Ishikawa (cell line): Measurements from ENCODE around the gene LAD1.
A peak's percentile ranks its signal among the peaks of the same experiment; 100 is the strongest.

Experiments used
- CEBPB ChIP-seq: IDR thresholded peaks from 2 replicates; pipeline ENCODE4 v1.6.1; 2012
- CREB1 ChIP-seq: IDR thresholded peaks from 2 replicates; pipeline ENCODE4 v1.6.1; 2012; ENCODE audit warnings: low read depth
- EGR1 ChIP-seq: IDR thresholded peaks from 2 replicates; pipeline ENCODE4 v1.6.1; 2012
- EP300 ChIP-seq: IDR thresholded peaks from 2 replicates; pipeline ENCODE4 v1.6.1; 2012; ENCODE audit warnings: borderline replicate concordance
- FOXM1 ChIP-seq: IDR thresholded peaks from 2 replicates; pipeline ENCODE4 v1.6.1; 2012; ENCODE audit warnings: low read depth, borderline replicate concordance
- MAX ChIP-seq: IDR thresholded peaks from 2 replicates; pipeline ENCODE4 v1.6.1; 2012
- NFIC ChIP-seq: IDR thresholded peaks from 2 replicates; pipeline ENCODE4 v1.6.1; 2012
- RAD21 ChIP-seq: IDR thresholded peaks from 2 replicates; pipeline ENCODE4 v1.6.1; 2012; ENCODE audit warnings: low read depth
- REST ChIP-seq: IDR thresholded peaks from 2 replicates; pipeline ENCODE4 v1.6.1; 2012; ENCODE audit warnings: low read depth, mild to moderate bottlenecking
- TAF1 ChIP-seq: IDR thresholded peaks from 2 replicates; pipeline ENCODE4 v1.6.1; 2012; ENCODE audit warnings: low read depth, mild to moderate bottlenecking
- TCF12 ChIP-seq: IDR thresholded peaks from 2 replicates; pipeline ENCODE4 v1.6.1; 2012; ENCODE audit warnings: low read depth
- TEAD4 ChIP-seq: IDR thresholded peaks from 2 replicates; pipeline ENCODE4 v1.6.1; 2012
- USF1 ChIP-seq: IDR thresholded peaks from 2 replicates; pipeline ENCODE4 v1.6.1; 2012
- YY1 ChIP-seq: IDR thresholded peaks from 2 replicates; pipeline ENCODE4 v1.6.1; 2012; ENCODE audit warnings: low read depth
- ZBTB7A ChIP-seq: IDR thresholded peaks from 2 replicates; pipeline ENCODE4 v1.6.1; 2012; ENCODE audit warnings: low read depth

Gene LAD1

GRCh38 chr1:201357211-201357610 is 41.9 kb downstream of the LAD1 start:
- TF ChIP-seq MAX (no peak), TCF12 (no peak), TEAD4 (no peak), YY1 (no peak), NFIC (no peak), TAF1 (no peak), ZBTB7A (no peak), CREB1 (no peak), USF1 (no peak), REST (no peak), EP300 (no peak), CEBPB (no peak), RAD21 (no peak), FOXM1 (no peak), EGR1 (no peak)

- TF ChIP-seq TEAD4 (no peak), EGR1 (0 out of 2 replicates have a peak, but pooled peaks have one; percentile 8)
Measured at GRCh38 chr1:201356701-201357100, 42.4 kb downstream of the LAD1 start.

GRCh38 chr1:201356236-201356635 is 42.9 kb downstream of the LAD1 start:
- TF ChIP-seq YY1 = no peak
- TF ChIP-seq EP300 = no peak
- no peak for TF ChIP-seq TAF1
- no peak for TF ChIP-seq RAD21
- TF ChIP-seq MAX = no peak
- no peak for TF ChIP-seq ZBTB7A
- no peak for TF ChIP-seq USF1
- TF ChIP-seq EGR1 = no peak
- TF ChIP-seq CEBPB = no peak
- no peak for TF ChIP-seq REST
- no peak for TF ChIP-seq CREB1
- no peak for TF ChIP-seq TCF12
- no peak for TF ChIP-seq FOXM1
- TF ChIP-seq NFIC = no peak
- no peak for TF ChIP-seq TEAD4

GRCh38 chr1:201355471-201355870 is 43.7 kb downstream of the LAD1 start:
- no peak for TF ChIP-seq TCF12
- TF ChIP-seq USF1 = no peak
- TF ChIP-seq RAD21 = no peak
- TF ChIP-seq TEAD4 = no peak
- no peak for TF ChIP-seq CREB1
- no peak for TF ChIP-seq FOXM1
- no peak for TF ChIP-seq YY1
- TF ChIP-seq MAX = no peak
- no peak for TF ChIP-seq EGR1
- no peak for TF ChIP-seq REST
- no peak for TF ChIP-seq ZBTB7A
- TF ChIP-seq NFIC = no peak
- TF ChIP-seq EP300 = no peak
- no peak for TF ChIP-seq CEBPB
